ENCODE data around the gene HS3ST2.
"Not testable (repeated sequence)": the region's sequence is repeated elsewhere in the genome, so short reads cannot be mapped to it uniquely, and the experiment has no call there.

HS3ST2 gene

DNA sequence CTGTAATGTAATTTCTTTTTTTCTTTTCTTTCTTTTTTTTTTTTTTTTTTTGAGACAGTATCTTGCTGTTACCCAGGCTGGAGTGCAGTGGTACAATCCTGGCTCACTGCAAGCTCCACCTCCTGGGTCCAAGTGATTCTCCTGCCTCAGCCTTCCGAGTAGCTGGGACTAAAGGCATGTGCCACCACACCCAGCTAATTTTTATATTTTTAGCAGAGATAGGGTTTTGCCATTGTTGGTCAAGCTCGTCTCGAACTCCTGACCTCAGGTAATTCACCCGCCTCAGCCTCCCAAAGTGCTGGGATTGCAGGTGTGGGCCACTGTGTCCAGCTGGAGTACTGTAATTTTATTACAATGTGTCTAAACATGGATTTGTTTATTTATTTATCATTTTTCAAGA lies 28.1 kb downstream of the HS3ST2 start:
- H3K9me3 ChIP-seq; H3K4me3 ChIP-seq; H3K27me3 ChIP-seq (ENCODE audit: low read depth); in situ Hi-C loops (cut with MboI; ENCODE audit: low sequenced_read_pairs); DNase-seq (ENCODE audit: low spot score in 2 of 2); H3K4me1 ChIP-seq; H3K36me3 ChIP-seq (replicated peaks): not testable (repeated sequence)

DNA sequence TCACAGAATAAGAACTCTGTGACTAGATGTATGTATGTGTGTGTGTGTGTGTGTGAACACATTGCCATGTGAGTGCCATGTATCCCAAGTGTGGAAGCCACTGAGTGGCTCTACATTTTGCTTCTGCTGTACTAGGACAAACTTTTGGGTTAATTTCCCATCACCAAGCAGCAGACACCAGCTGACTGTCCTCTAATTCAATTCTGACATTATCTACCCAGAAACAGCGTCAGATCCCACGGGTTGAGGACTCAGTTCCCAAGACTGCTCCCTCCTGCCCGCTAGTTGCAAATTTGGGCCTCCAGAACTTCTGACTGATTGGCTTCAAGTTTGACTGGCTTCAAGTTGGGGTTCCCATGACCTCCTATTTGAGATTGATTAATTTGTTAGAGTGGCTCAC lies 29.2 kb downstream of the HS3ST2 start:
- Histone ChIP-seq H3K36me3 (replicated peaks) (no peaks in the 10 kb centered on the region), H3K27me3 (ENCODE audit: low read depth) (no peaks in the 10 kb centered on the region), H3K4me1 (no peaks in the 10 kb centered on the region), H3K9me3 (no peaks in the 10 kb centered on the region), H3K4me3 (no peak overlapping the region)
- DNase-seq (ENCODE audit: low spot score in 2 of 2): no peak
- in situ Hi-C loops (cut with MboI; ENCODE audit: low sequenced_read_pairs): no loop called here

DNA sequence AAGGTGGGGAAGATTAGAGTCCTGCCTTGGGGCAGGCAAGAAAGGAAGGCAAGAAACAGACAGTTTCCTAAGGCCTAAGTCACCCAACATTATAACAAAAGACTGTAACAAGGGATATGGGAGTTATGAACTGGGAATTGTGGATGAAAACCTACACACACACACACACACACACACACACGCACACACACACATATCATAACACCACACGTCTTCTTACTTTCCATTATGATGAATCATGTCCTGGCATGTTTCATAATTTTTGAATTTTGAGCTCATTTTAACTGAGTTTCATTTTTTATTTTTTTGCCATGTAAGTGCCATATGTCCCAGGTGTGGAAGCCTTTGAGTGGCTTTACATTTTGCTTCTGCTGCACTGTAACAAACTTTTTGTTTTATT lies 29.9 kb downstream of the HS3ST2 start:
- Histone ChIP-seq H3K9me3 (no peaks in the 10 kb centered on the region), H3K36me3 (replicated peaks) (no peaks in the 10 kb centered on the region), H3K27me3 (ENCODE audit: low read depth) (0 out of 2 replicates have a peak, but pooled peaks cover under 1% of the 10 kb centered on the region), H3K4me3 (no peak overlapping the region), H3K4me1 (no peaks in the 10 kb centered on the region)
- in situ Hi-C loops (cut with MboI; ENCODE audit: low sequenced_read_pairs): no loop called here
- no peak for DNase-seq (ENCODE audit: low spot score in 2 of 2)

DNA sequence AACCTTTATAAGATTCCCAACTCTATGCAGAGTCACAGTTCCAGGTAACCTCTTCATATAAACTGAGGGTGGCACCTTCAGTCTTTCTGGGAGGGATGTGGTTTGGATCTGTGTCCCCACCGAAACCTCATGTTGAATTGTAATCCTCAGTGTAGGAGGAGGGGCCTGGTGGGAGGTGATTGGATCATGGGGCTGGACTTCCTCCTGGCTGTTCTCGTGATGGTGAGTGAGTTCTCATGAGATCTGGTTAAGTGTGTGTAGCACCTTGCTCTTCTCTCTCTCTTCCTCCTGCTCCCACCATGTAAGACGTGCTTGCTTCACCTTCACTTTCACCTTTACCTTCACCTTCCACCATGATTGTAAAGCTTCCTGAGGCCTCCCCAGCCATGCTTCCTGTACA lies 30.5 kb downstream of the HS3ST2 start:
- DNase-seq (ENCODE audit: low spot score in 2 of 2): no peak
- in situ Hi-C loops (cut with MboI; ENCODE audit: low sequenced_read_pairs): no loop called here
- Histone ChIP-seq H3K27me3 (ENCODE audit: low read depth) (0 out of 2 replicates have a peak, but pooled peaks cover 4% of the 10 kb centered on the region), H3K4me3 (no peak overlapping the region), H3K4me1 (no peaks in the 10 kb centered on the region), H3K9me3 (no peaks in the 10 kb centered on the region), H3K36me3 (replicated peaks) (no peaks in the 10 kb centered on the region)

DNA sequence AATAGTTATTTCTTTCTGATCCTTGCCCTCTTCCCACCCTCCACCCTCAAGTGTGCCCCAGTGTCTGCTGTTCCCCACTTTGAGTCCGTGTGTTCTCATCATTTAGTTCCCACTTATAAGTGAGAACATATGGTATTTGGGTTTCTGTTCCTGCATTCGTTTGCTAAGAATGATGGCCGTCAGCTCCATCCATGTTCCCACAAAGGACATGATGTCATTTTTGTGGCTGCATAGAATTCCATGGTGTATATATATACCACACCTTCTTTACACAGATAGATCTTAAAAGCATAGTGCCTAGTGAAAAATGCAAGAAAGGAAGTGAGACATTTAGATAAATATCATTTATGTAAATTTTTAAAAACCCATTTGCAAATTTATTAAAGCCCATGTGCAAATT lies 33.1 kb downstream of the HS3ST2 start:
- in situ Hi-C loops (cut with MboI; ENCODE audit: low sequenced_read_pairs): no loop called here
- Histone ChIP-seq H3K4me3 (no peak overlapping the region), H3K9me3 (no peaks in the 10 kb centered on the region), H3K27me3 (ENCODE audit: low read depth) (0 out of 2 replicates have a peak, but pooled peaks cover 4% of the 10 kb centered on the region), H3K4me1 (no peaks in the 10 kb centered on the region), H3K36me3 (replicated peaks) (no peaks in the 10 kb centered on the region)
- DNase-seq (ENCODE audit: low spot score in 2 of 2): no peak

DNA sequence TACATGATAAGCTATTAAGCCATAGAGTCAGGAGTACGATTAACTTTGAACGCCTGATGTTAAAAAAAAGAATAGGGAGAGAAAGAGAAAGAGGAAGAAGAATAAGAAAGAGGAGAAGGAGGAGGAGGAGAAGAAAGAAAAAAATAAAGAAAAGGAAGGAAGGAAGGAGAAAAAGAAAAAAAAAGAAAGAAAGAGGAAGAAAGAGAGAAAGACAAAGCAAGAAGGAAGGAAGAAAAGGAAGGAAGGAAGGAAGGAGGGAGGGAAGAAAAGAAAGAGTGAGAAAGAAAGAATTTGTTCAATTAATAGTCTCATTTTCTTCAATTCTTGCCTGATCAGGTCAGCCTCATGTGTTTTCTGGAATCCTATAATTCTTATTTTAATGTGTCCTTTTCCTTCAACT lies 33.7 kb downstream of the HS3ST2 start:
- no peak overlapping the region for H3K4me3 ChIP-seq
- H3K9me3 ChIP-seq: no peaks in the 10 kb centered on the region
- no peak for DNase-seq (ENCODE audit: low spot score in 2 of 2)
- in situ Hi-C loops (cut with MboI; ENCODE audit: low sequenced_read_pairs): no loop called here
- no peaks in the 10 kb centered on the region for H3K4me1 ChIP-seq
- no peaks in the 10 kb centered on the region for H3K36me3 ChIP-seq (replicated peaks)
- 0 out of 2 replicates have a peak, but pooled peaks cover 4% of the 10 kb centered on the region for H3K27me3 ChIP-seq (ENCODE audit: low read depth)

DNA sequence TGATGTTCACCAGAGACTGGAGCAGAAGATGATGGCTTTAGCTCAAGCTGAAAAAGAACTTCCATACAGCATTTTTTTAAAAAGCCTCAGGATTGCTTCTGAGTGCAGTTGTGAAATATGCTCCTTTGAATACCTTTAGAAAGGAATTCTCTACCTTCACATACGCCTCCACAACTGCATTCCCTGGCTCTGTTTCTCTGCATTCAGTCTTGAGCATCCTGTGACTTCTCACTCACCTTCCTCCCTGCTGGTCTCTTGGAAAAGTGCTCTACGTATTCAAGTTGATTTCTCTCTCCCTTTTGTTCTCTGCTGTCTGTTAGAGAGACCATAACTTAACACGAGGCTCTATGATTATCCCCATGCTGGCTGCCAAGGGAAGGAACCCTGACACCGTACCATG lies 34.5 kb downstream of the HS3ST2 start:
- 0 out of 2 replicates have a peak, but pooled peaks cover 4% of the 10 kb centered on the region for H3K27me3 ChIP-seq (ENCODE audit: low read depth)
- H3K4me1 ChIP-seq: no peaks in the 10 kb centered on the region
- in situ Hi-C loops (cut with MboI; ENCODE audit: low sequenced_read_pairs): no loop called here
- no peaks in the 10 kb centered on the region for H3K36me3 ChIP-seq (replicated peaks)
- DNase-seq (ENCODE audit: low spot score in 2 of 2): no peak
- H3K9me3 ChIP-seq: no peaks in the 10 kb centered on the region
- H3K4me3 ChIP-seq: no peak overlapping the region

DNA sequence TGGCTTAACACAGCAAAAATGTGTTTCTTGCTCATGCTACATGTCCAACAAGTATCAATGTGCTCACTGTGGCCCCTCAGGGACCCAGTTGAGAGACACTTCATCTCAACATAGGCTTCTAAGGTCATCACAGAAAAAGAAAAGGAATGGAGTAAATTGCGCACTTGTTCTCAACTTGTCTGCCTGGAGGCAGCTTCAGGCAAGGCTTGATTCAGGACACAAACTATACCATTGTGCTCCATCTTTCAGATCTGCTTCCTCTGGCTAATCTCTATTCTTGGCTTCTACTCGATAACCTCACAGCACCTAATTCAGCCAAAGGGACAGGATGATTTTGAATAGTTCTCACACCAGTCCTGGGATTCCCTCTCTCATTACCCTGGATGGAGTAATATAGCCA lies 35.6 kb downstream of the HS3ST2 start:
- DNase-seq (ENCODE audit: low spot score in 2 of 2): no peak
- Histone ChIP-seq H3K27me3 (ENCODE audit: low read depth) (0 out of 2 replicates have a peak, but pooled peaks cover 4% of the 10 kb centered on the region), H3K4me1 (no peaks in the 10 kb centered on the region), H3K36me3 (replicated peaks) (no peaks in the 10 kb centered on the region), H3K9me3 (no peaks in the 10 kb centered on the region), H3K4me3 (no peak overlapping the region)
- in situ Hi-C loops (cut with MboI; ENCODE audit: low sequenced_read_pairs): no loop called here

DNA sequence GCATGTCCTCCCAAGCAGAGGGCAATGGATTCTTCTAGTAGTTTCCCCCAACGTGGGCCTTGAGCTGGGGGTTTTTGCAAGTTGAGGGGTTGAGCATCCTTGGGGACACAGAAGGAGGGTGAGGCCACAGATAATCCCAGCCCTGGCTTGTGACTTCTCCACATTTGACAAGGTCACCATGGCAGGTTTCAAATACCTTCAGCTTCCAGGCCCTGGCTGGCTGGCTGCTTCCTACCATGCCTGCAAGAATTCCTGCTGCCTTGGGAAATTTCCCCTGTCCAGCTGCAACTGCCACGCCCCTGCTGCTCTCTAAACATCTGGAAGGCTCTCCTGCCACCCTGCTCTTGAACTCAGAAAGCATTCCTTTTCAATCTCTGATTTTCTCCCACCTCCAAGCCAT lies 41.3 kb downstream of the HS3ST2 start:
- Histone ChIP-seq H3K9me3 (no peaks in the 10 kb centered on the region), H3K4me1 (no peaks in the 10 kb centered on the region)
- in situ Hi-C loops (cut with MboI; ENCODE audit: low sequenced_read_pairs): no loop called here

DNA sequence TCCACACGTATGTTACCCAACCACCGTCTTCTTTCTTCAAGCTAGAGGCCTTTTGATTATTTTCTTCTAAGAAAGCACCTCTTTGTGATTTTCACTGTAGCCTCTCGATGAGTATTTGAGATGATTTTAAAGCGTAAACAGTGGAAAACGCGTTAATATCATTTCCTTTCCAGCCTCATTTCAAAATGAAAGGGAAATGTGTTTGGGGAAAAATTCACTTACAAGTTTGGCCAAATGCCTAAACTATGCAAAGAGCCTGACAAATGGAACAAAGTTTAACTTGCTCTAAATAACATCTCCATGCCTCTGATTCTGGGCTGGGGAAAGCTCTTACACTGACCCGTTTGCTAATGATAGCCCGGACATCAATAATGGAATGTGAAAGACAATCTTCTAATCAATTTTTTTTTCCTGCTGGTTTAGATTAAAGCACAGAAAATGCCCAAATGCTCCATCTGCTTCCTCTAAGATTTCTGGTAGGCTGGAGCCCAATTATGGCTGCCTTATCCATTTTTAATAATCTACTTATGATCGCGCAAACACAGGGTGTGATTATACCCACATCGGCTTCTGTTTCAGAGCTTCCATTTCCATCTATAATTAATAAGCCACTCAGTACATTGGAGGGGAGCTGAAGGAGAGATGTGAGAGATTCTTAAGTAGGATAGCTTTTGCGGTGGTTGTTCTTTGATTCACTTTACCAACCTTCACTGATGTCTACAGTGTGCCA lies 43.5 kb downstream of the HS3ST2 start:
- in situ Hi-C loops (cut with MboI; ENCODE audit: low sequenced_read_pairs): no loop called here
- H3K4me1 ChIP-seq: no peaks in the 10 kb centered on the region
- DNase-seq (ENCODE audit: low spot score in 2 of 2): no peak
- no peak overlapping the region for H3K4me3 ChIP-seq
- H3K27me3 ChIP-seq (ENCODE audit: low read depth): no peaks in the 10 kb centered on the region
- no peaks in the 10 kb centered on the region for H3K36me3 ChIP-seq (replicated peaks)
- H3K9me3 ChIP-seq: no peaks in the 10 kb centered on the region

More for the DNA sequence above, 41.3 kb downstream of the HS3ST2 start:
- Histone ChIP-seq H3K4me3 (no peak overlapping the region), H3K36me3 (replicated peaks) (no peaks in the 10 kb centered on the region), H3K27me3 (ENCODE audit: low read depth) (no peaks in the 10 kb centered on the region)
- DNase-seq (ENCODE audit: low spot score in 2 of 2): no peak

DNA sequence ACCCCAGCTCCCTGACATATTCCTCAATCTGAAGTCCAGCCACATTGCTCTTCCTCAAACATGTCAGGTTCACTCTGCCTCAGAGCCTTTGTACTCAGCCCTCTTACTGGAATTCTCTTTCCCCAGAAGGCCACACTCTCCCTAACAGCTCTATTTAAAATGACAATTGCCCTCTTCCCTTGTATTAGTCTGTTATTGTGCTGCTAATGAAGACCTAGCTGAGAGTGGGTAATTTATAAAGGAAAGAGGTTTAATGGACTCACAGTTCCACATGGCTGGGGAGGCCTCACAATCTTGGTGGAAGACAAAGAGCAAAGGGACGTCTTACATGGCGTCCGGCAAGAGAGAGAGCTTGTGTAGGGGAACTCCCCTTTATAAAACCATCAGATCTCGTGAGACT lies 46.0 kb downstream of the HS3ST2 start:
- H3K27me3 ChIP-seq (ENCODE audit: low read depth): no peaks in the 10 kb centered on the region
- peak in 1 of 2 experiments; percentile 14 for DNase-seq (ENCODE audit: low spot score in 2 of 2)
- no peaks in the 10 kb centered on the region for H3K36me3 ChIP-seq (replicated peaks)
- H3K4me1 ChIP-seq: no peaks in the 10 kb centered on the region
- no peak overlapping the region for H3K4me3 ChIP-seq
- no peaks in the 10 kb centered on the region for H3K9me3 ChIP-seq
- in situ Hi-C loops (cut with MboI; ENCODE audit: low sequenced_read_pairs): no loop called here

DNA sequence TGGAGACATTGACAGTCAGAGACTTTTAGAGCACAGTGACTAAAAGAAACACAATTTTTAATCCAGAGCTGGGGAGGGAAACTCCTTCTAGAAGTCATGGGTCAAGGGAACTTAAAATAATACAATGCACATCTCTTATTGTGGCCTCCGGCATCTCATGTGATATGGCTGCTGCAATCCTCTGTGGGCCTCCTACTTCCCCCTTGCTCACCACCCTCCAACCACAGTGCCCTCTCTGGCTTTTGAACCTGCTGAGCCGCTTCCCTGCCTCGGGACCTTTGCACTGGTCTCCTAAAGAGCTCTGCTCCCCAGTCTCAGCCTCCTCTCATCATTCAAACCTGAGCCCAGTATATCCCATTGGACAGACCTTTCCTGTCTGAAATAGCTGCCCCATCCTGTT lies 47.6 kb downstream of the HS3ST2 start:
- in situ Hi-C loops (cut with MboI; ENCODE audit: low sequenced_read_pairs): no loop called here
- H3K36me3 ChIP-seq (replicated peaks): no peaks in the 10 kb centered on the region

DNA sequence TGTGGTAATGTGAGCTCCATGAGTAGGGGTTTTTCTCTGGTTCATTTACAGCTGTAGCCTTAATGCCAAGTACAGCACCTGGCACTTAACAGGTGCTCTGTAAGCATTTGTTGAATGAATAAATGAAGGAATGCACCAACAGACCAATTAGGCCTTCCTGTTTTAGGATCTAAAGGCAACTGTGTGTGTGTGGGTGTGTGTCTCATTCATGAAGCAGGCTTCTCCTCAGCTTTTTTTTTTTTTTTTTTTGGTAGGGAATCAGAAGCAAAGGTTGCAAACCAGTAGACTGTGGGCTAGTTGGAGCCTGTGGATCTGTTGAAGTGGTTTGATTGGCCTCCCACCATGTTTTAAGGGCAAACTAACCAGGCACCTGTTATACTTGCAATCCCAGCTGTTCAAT lies 48.1 kb downstream of the HS3ST2 start:
- Histone ChIP-seq H3K27me3 (ENCODE audit: low read depth) (no peaks in the 10 kb centered on the region), H3K4me1 (no peaks in the 10 kb centered on the region), H3K36me3 (replicated peaks) (no peaks in the 10 kb centered on the region), H3K4me3 (no peak overlapping the region), H3K9me3 (no peaks in the 10 kb centered on the region)
- no peak for DNase-seq (ENCODE audit: low spot score in 2 of 2)
- in situ Hi-C loops (cut with MboI; ENCODE audit: low sequenced_read_pairs): no loop called here

More for the DNA sequence above, 47.6 kb downstream of the HS3ST2 start:
- H3K4me3 ChIP-seq: no peak overlapping the region
- no peak for DNase-seq (ENCODE audit: low spot score in 2 of 2)
- no peaks in the 10 kb centered on the region for H3K27me3 ChIP-seq (ENCODE audit: low read depth)
- H3K4me1 ChIP-seq: no peaks in the 10 kb centered on the region
- H3K9me3 ChIP-seq: no peaks in the 10 kb centered on the region

DNA sequence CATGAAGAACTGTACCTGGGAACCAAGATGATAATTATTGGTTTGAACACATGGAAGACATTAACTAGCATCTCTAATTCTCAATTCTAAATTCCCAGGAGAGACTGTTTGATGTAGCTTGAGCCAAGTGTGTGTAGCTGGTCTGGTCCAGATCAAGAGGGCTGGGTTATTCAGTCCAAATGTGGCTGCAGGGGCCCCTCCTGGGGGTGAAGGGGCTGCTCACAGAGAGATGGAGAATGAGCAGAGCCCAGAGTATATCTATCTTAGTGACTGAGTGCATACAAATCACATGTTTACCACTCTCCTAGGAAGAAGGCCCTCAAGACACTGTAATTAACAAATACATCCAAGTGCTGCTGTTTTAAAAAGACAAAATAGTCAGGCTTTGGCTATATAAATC lies 50.4 kb downstream of the HS3ST2 start:
- in situ Hi-C loops (cut with MboI; ENCODE audit: low sequenced_read_pairs): no loop called here

More for the DNA sequence above, 50.4 kb downstream of the HS3ST2 start:
- Histone ChIP-seq H3K4me1 (no peaks in the 10 kb centered on the region), H3K4me3 (no peak overlapping the region), H3K9me3 (no peaks in the 10 kb centered on the region), H3K27me3 (ENCODE audit: low read depth) (no peaks in the 10 kb centered on the region), H3K36me3 (replicated peaks) (no peaks in the 10 kb centered on the region)
- no peak for DNase-seq (ENCODE audit: low spot score in 2 of 2)

Data from HAP-1 (cell line).